GM21526 (cell line): ENCODE measurements around the gene EMX2.
A peak's percentile ranks its signal among the peaks of the same experiment; 100 is the strongest.

Source experiments
- ATAC-seq: cut with Tn5 transposase; IDR thresholded peaks from one replicate; pipeline ENCODE4 v1.9.1; 2021; ENCODE audit warnings: moderate library complexity; ENCODE audit not compliant: unreplicated experiment, low FRiP score

The EMX2 gene

GRCh38 chr10:117531371-117532002 lies 11.1 kb upstream of the EMX2 start:
- ATAC-seq, result no peak

GRCh38 chr10:117532003-117532385 lies 10.6 kb upstream of the EMX2 start:
- ATAC-seq, result no peak

GRCh38 chr10:117532451-117533107 lies 10.0 kb upstream of the EMX2 start:
- no peak for ATAC-seq

GRCh38 chr10:117533507-117534281 lies 8.9 kb upstream of the EMX2 start:
- ATAC-seq, result no peak

- no peak for ATAC-seq
Observed at GRCh38 chr10:117534321-117535297, 7.9 kb upstream of the EMX2 start.

GRCh38 chr10:117535298-117536071 lies 7.1 kb upstream of the EMX2 start:
- no peak for ATAC-seq

- no peak for ATAC-seq
Observed at GRCh38 chr10:117536072-117536865, 6.3 kb upstream of the EMX2 start.

GRCh38 chr10:117536866-117537435 lies 5.6 kb upstream of the EMX2 start:
- ATAC-seq, result no peak

GRCh38 chr10:117537436-117537903 lies 5.1 kb upstream of the EMX2 start:
- peak; percentile 41 for ATAC-seq

GRCh38 chr10:117537904-117538524 lies 4.5 kb upstream of the EMX2 start:
- ATAC-seq, result peak; percentile 74

- ATAC-seq, result no peak
Observed at GRCh38 chr10:117539361-117539773, 3.2 kb upstream of the EMX2 start.

GRCh38 chr10:117539903-117540639 lies 2.5 kb upstream of the EMX2 start:
- no peak for ATAC-seq

GRCh38 chr10:117540640-117541404 lies 1.7 kb upstream of the EMX2 start:
- no peak for ATAC-seq

- no peak for ATAC-seq
Observed at GRCh38 chr10:117541405-117541908, 1.1 kb upstream of the EMX2 start.

GRCh38 chr10:117541909-117542705 lies 439 bp upstream of the EMX2 start:
- no peak for ATAC-seq
